ENCODE results near the gene ISL1. TPM values are rescaled to one million over a fixed set of nuclear protein-coding genes. Genes with fewer than 3 reads are reported as not detected.

The ISL1 gene
- total RNA-seq, 1 donor from 2014 or later = 25.0 TPM

GRCh38 chr5:51398875-51399642, 15.8 kb downstream of the ISL1 start:
- Histone ChIP-seq H3K27me3 (no peaks in the 10 kb centered on the region), H3K4me3 (peak overlapping the region; percentile 43 to 50), H3K4me1 (peaks cover 43% of the 10 kb centered on the region), H3K36me3 (no peaks in the 10 kb centered on the region), H3K27ac (peak overlapping the region; percentile 99), H3K9me3 (no peaks in the 10 kb centered on the region)
- intact Hi-C loops (cut with DNase I) = loop anchor here (5.0 kb wide), 1 partner anchor 68 kb away; no protein-coding TSS in a partner anchor
- TF ChIP-seq POLR2AphosphoS5 (IDR thresholded peaks at IDR 0.05; ENCODE audit: insufficient read depth in 1 of 2, low read depth in 1 of 2) (peak in 1 of 2 donors; percentile 50), CTCF (IDR thresholded peaks at IDR 0.05) (no peak)
- no peak for DNase-seq (ENCODE audit: extremely low spot score in 2 of 2)

- Histone ChIP-seq H3K4me1 (peaks cover 37% of the 10 kb centered on the region), H3K36me3 (no peaks in the 10 kb centered on the region), H3K27ac (peak overlapping the region; percentile 99), H3K27me3 (no peaks in the 10 kb centered on the region), H3K9me3 (no peaks in the 10 kb centered on the region), H3K4me3 (peak overlapping the region; percentile 43 to 50)
- TF ChIP-seq CTCF (IDR thresholded peaks at IDR 0.05) = no peak
- TF ChIP-seq POLR2AphosphoS5 (IDR thresholded peaks at IDR 0.05; ENCODE audit: insufficient read depth in 1 of 2, low read depth in 1 of 2) = no peak
- TF ChIP-seq POLR2A (IDR thresholded peaks at IDR 0.05) = no peak
- peak in 1 of 2 donors; percentile 75 for DNase-seq (ENCODE audit: extremely low spot score in 2 of 2)
- intact Hi-C loops (cut with DNase I) = loop anchor here (5.0 kb wide), 1 partner anchor 68 kb away; no protein-coding TSS in a partner anchor
Observed at GRCh38 chr5:51399643-51400006, 16.4 kb downstream of the ISL1 start.

- Histone ChIP-seq H3K9me3 (no peaks in the 10 kb centered on the region), H3K27ac (no peak overlapping the region), H3K4me1 (peaks cover 7% of the 10 kb centered on the region), H3K4me3 (no peak overlapping the region), H3K36me3 (no peaks in the 10 kb centered on the region), H3K27me3 (no peaks in the 10 kb centered on the region)
- intact Hi-C loops (cut with DNase I) = no loop called here
- no peak for DNase-seq (ENCODE audit: extremely low spot score in 2 of 2)
- TF ChIP-seq POLR2AphosphoS5 (IDR thresholded peaks at IDR 0.05; ENCODE audit: insufficient read depth in 1 of 2, low read depth in 1 of 2) (no peak), POLR2A (IDR thresholded peaks at IDR 0.05) (no peak), CTCF (IDR thresholded peaks at IDR 0.05) (no peak)
Observed at GRCh38 chr5:51404255-51404654, 21.0 kb downstream of the ISL1 start.

GRCh38 chr5:51411921-51412325, 28.7 kb downstream of the ISL1 start:
- no peak for TF ChIP-seq POLR2AphosphoS5 (IDR thresholded peaks at IDR 0.05; ENCODE audit: insufficient read depth in 1 of 2, low read depth in 1 of 2)
- no peak for TF ChIP-seq CTCF (IDR thresholded peaks at IDR 0.05)
- no peak for TF ChIP-seq POLR2A (IDR thresholded peaks at IDR 0.05)
- no peaks in the 10 kb centered on the region for H3K9me3 ChIP-seq
- H3K27ac ChIP-seq = no peak overlapping the region
- no peaks in the 10 kb centered on the region for H3K27me3 ChIP-seq
- peaks cover 14% of the 10 kb centered on the region for H3K4me1 ChIP-seq
- DNase-seq (ENCODE audit: extremely low spot score in 2 of 2) = no peak
- no peaks in the 10 kb centered on the region for H3K36me3 ChIP-seq
- no peak overlapping the region for H3K4me3 ChIP-seq
- intact Hi-C loops (cut with DNase I) = no loop called here

GRCh38 chr5:51414516-51414915, 31.3 kb downstream of the ISL1 start:
- no peak overlapping the region for H3K27ac ChIP-seq
- H3K27me3 ChIP-seq = no peaks in the 10 kb centered on the region
- DNase-seq (ENCODE audit: extremely low spot score in 2 of 2) = no peak
- intact Hi-C loops (cut with DNase I) = no loop called here
- H3K4me3 ChIP-seq = no peak overlapping the region
- no peaks in the 10 kb centered on the region for H3K36me3 ChIP-seq
- H3K4me1 ChIP-seq = peaks cover 5% of the 10 kb centered on the region
- no peak for TF ChIP-seq CTCF (IDR thresholded peaks at IDR 0.05)
- TF ChIP-seq POLR2A (IDR thresholded peaks at IDR 0.05) = no peak
- no peaks in the 10 kb centered on the region for H3K9me3 ChIP-seq
